Liver (tissue), 3 donors: ENCODE results near the gene NAV2.

Experiments
- GABPA ChIP-seq, 2 donors: IDR thresholded peaks in 1 of 2; conservative IDR thresholded peaks in 1 of 2; 2 replicates each; pipeline ENCODE4 v1.6.1; 2016; ENCODE audit warnings: antibody characterized with exemption in 2 of 2, mild to moderate bottlenecking in 1 of 2, moderate library complexity in 1 of 2
- HNF4A ChIP-seq, 2 donors: conservative IDR thresholded peaks; 2 replicates each; pipeline ENCODE4 v1.6.1; 2016; ENCODE audit warnings: antibody characterized with exemption in 2 of 2, mild to moderate bottlenecking in 2 of 2
- RAD21 ChIP-seq, 2 donors: IDR thresholded peaks; 2 replicates each; pipeline ENCODE4 v1.6.1; 2016; ENCODE audit warnings: antibody characterized with exemption in 2 of 2, mild to moderate bottlenecking in 2 of 2
- YY1 ChIP-seq: IDR thresholded peaks from 2 replicates; pipeline ENCODE4 v1.6.1; 2016; ENCODE audit warnings: antibody characterized with exemption, mild to moderate bottlenecking
- TF ChIP-seq, protein P1 (sequence below): fragments of 150-350 bp; IDR thresholded peaks from 2 replicates; pipeline ENCODE4 v1.5.1; 2017; ENCODE audit warnings: improper control_type of control experiment, low read depth, low read length; ENCODE audit not compliant: missing input control
- TF ChIP-seq, protein P2 (sequence below): IDR thresholded peaks from 2 replicates; pipeline ENCODE4 v1.6.1; 2016; ENCODE audit warnings: antibody characterized with exemption
- TF ChIP-seq, protein P3 (sequence below): IDR thresholded peaks from 2 replicates; pipeline ENCODE4 v1.6.1; 2016; ENCODE audit warnings: antibody characterized with exemption
- TF ChIP-seq, protein P4 (sequence below): IDR thresholded peaks from 2 replicates; pipeline ENCODE4 v1.6.1; 2016; ENCODE audit warnings: antibody characterized with exemption, mild to moderate bottlenecking
- donor health status: healthy.
- donor health status: healthy.

DNA sequence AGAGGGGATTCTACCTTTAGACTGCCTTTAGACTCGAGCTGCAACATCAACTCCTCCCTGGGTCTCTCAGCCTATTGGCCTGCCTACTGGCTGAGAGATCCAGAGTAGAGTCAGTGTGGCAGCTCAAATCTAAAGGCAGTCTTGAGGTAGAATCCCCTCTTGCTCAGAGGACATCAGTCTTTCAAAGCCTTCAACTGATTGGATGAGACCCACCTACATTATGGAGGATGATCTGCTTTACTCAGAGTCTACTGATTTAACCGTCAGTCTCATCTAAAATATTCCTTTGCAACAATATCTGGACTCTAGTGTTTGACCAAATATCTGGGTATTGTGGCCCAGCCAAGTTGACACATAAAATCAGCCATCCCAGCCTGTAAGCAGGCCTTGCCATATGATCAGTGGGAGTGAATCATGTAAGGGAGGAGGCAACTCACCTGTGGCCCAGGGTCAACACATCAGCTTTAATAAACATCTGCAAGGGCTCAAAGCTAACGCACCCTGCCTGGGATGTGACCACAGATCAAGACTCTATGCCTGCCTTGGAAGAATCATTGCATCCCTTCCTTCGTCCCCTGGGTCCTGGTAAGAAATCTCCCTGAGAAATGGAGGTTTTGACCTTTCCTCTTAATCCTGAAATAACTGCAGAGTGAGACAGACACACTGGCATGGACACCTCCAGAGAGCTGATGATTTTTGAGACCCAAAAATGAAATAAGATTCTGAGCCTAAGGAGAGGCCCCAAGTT lies 249.6 kb downstream of the NAV2 start:
- TF ChIP-seq, protein P1, sequence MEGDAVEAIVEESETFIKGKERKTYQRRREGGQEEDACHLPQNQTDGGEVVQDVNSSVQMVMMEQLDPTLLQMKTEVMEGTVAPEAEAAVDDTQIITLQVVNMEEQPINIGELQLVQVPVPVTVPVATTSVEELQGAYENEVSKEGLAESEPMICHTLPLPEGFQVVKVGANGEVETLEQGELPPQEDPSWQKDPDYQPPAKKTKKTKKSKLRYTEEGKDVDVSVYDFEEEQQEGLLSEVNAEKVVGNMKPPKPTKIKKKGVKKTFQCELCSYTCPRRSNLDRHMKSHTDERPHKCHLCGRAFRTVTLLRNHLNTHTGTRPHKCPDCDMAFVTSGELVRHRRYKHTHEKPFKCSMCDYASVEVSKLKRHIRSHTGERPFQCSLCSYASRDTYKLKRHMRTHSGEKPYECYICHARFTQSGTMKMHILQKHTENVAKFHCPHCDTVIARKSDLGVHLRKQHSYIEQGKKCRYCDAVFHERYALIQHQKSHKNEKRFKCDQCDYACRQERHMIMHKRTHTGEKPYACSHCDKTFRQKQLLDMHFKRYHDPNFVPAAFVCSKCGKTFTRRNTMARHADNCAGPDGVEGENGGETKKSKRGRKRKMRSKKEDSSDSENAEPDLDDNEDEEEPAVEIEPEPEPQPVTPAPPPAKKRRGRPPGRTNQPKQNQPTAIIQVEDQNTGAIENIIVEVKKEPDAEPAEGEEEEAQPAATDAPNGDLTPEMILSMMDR = no peak
- TF ChIP-seq YY1 (no peak), RAD21 (IDR thresholded peaks at IDR 0.05) (no peak), HNF4A (conservative IDR thresholded peaks at IDR 0.05) (no peak), GABPA (IDR thresholded peaks at IDR 0.05 in 1 of 2, conservative IDR thresholded peaks at IDR 0.05 in 1 of 2) (no peak)
- TF ChIP-seq, protein P2, sequence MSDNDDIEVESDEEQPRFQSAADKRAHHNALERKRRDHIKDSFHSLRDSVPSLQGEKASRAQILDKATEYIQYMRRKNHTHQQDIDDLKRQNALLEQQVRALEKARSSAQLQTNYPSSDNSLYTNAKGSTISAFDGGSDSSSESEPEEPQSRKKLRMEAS = no peak
- TF ChIP-seq, protein P3, sequence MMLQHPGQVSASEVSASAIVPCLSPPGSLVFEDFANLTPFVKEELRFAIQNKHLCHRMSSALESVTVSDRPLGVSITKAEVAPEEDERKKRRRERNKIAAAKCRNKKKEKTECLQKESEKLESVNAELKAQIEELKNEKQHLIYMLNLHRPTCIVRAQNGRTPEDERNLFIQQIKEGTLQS = no peak
- TF ChIP-seq, protein P4, sequence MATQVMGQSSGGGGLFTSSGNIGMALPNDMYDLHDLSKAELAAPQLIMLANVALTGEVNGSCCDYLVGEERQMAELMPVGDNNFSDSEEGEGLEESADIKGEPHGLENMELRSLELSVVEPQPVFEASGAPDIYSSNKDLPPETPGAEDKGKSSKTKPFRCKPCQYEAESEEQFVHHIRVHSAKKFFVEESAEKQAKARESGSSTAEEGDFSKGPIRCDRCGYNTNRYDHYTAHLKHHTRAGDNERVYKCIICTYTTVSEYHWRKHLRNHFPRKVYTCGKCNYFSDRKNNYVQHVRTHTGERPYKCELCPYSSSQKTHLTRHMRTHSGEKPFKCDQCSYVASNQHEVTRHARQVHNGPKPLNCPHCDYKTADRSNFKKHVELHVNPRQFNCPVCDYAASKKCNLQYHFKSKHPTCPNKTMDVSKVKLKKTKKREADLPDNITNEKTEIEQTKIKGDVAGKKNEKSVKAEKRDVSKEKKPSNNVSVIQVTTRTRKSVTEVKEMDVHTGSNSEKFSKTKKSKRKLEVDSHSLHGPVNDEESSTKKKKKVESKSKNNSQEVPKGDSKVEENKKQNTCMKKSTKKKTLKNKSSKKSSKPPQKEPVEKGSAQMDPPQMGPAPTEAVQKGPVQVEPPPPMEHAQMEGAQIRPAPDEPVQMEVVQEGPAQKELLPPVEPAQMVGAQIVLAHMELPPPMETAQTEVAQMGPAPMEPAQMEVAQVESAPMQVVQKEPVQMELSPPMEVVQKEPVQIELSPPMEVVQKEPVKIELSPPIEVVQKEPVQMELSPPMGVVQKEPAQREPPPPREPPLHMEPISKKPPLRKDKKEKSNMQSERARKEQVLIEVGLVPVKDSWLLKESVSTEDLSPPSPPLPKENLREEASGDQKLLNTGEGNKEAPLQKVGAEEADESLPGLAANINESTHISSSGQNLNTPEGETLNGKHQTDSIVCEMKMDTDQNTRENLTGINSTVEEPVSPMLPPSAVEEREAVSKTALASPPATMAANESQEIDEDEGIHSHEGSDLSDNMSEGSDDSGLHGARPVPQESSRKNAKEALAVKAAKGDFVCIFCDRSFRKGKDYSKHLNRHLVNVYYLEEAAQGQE = no peak
